Left lung (tissue), 10 donors: ENCODE results near the gene DIPK1C. TPM values are rescaled to one million over a fixed set of nuclear protein-coding genes. Genes with fewer than 3 reads are reported as not detected.
A peak's percentile ranks its signal among the peaks of the same experiment; 100 is the strongest.

Experiments used
- ATAC-seq: fragments of 200-7000 bp; cut with Tn5 transposase; one replicate; pipeline ENCODE4 v1.9.1; 2020; ENCODE audit warnings: moderate library complexity
- DNase-seq, 4 donors: peaks; one replicate each; pipeline ENCODE4 v3.0.0-alpha.2; 2013 to 2020
- H3K27ac ChIP-seq, 2 donors: fragments of 200-600 bp; sonication (generic) in 1 of 2; one replicate each; pipeline versions ENCODE4 v1.5.0 to v1.8.0; 2020 to 2021
- H3K27me3 ChIP-seq, 2 donors: fragments of 200-600 bp; sonication (generic) in 1 of 2; one replicate each; pipeline versions ENCODE4 v1.5.0 to v1.8.0; 2020 to 2021
- H3K36me3 ChIP-seq, 2 donors: fragments of 200-600 bp; sonication (generic) in 1 of 2; one replicate each; pipeline versions ENCODE4 v1.5.0 to v1.8.0; 2020 to 2021
- H3K4me1 ChIP-seq, 2 donors: fragments of 200-600 bp; one replicate each; pipeline ENCODE4 v1.8.0; 2021
- H3K4me3 ChIP-seq, 2 donors: fragments of 200-600 bp; sonication (generic) in 1 of 2; one replicate each; pipeline versions ENCODE4 v1.5.0 to v1.8.0; 2020 to 2021; ENCODE audit warnings: mild to moderate bottlenecking in 1 of 2
- H3K9me3 ChIP-seq, 2 donors: fragments of 200-600 bp; sonication (generic) in 1 of 2; one replicate each; pipeline versions ENCODE4 v1.5.0 to v1.8.0; 2020 to 2021
- CTCF ChIP-seq, 2 donors: fragments of 200-600 bp; sonication (generic) in 1 of 2; IDR thresholded peaks; one replicate each; pipeline versions ENCODE4 v1.5.0 to v1.8.0; 2021; ENCODE audit warnings: antibody characterized with exemption in 2 of 2
- intact Hi-C, 2 donors: fragments of 100-400 bp; cut with DNase I; formaldehyde crosslinking; loops; one replicate each; pipeline versions ENCODE4 v1.11.2 to v1.14.2; 2022
- polyA plus RNA-seq, 6 donors: library from polyadenylated mRNA; unstranded; fragments of 120-200 nt; gene quantifications; one replicate each; pipeline ENCODE4 v1.2.1, GENCODE V29; 2013; ENCODE audit not compliant: insufficient read length in 6 of 6
- total RNA-seq, 2 donors: library from RNA; stranded (reverse); fragmentation: NEBNext Ultra II Directional; extraction: Animal tissue kit (Norgen Biotek cat#: 25700); gene quantifications; one replicate each; pipeline ENCODE4 v1.2.1, GENCODE V29; 2021
- donor health status: DM: no; HTN: yes; CAD: no.
- donor health status: DM: no; HTN: no; CAD: no.

Gene DIPK1C
- total and polyA plus RNA-seq, 8 donors: 0.09 to 0.31 (median 0.21) TPM; not detected in 3

- ATAC-seq (no peak), DNase-seq (no peak)
- Histone ChIP-seq H3K36me3 (no peaks in the 10 kb centered on the region), H3K4me1 (peaks cover 0 to 7% of the 10 kb centered on the region in 2 donors), H3K4me3 (no peak overlapping the region), H3K27me3 (peaks cover 0 to 4% of the 10 kb centered on the region in 2 donors), H3K9me3 (no peaks in the 10 kb centered on the region), H3K27ac (no peak overlapping the region)
- TF ChIP-seq CTCF (IDR thresholded peaks at IDR 0.05): no peak
- intact Hi-C loops: no loop called here
Observed at GRCh38 chr18:74488354-74488753, 31.2 kb upstream of the DIPK1C start.

GRCh38 chr18:74486119-74486849 is 29.2 kb upstream of the DIPK1C start:
- Histone ChIP-seq H3K4me3 (no peak overlapping the region), H3K27ac (no peak overlapping the region), H3K27me3 (peaks cover 0 to 4% of the 10 kb centered on the region in 2 donors), H3K9me3 (no peaks in the 10 kb centered on the region), H3K36me3 (no peaks in the 10 kb centered on the region), H3K4me1 (peaks cover 0 to 7% of the 10 kb centered on the region in 2 donors)
- TF ChIP-seq CTCF (IDR thresholded peaks at IDR 0.05): no peak
- ATAC-seq (no peak), DNase-seq (no peak)
- intact Hi-C loops: no loop called here

- H3K27ac ChIP-seq: no peak overlapping the region
- intact Hi-C loops: no loop called here
- no peak for ATAC-seq
- no peak for TF ChIP-seq CTCF (IDR thresholded peaks at IDR 0.05)
- H3K9me3 ChIP-seq: no peaks in the 10 kb centered on the region
- no peak for DNase-seq
- no peak overlapping the region for H3K4me3 ChIP-seq
- no peaks in the 10 kb centered on the region for H3K36me3 ChIP-seq
- H3K4me1 ChIP-seq: peaks cover 7 to 24% of the 10 kb centered on the region in 2 donors
- H3K27me3 ChIP-seq: no peaks in the 10 kb centered on the region
Observed at GRCh38 chr18:74482697-74483096, 25.6 kb upstream of the DIPK1C start.

GRCh38 chr18:74480149-74480651 is 23.1 kb upstream of the DIPK1C start:
- Histone ChIP-seq H3K4me3 (no peak overlapping the region), H3K27ac (no peak overlapping the region), H3K4me1 (peaks cover 0 to 24% of the 10 kb centered on the region in 2 donors), H3K36me3 (no peaks in the 10 kb centered on the region), H3K9me3 (no peaks in the 10 kb centered on the region), H3K27me3 (no peaks in the 10 kb centered on the region)
- ATAC-seq: peak; percentile 13
- intact Hi-C loops: no loop called here
- no peak for DNase-seq
- no peak for TF ChIP-seq CTCF (IDR thresholded peaks at IDR 0.05)

- no peaks in the 10 kb centered on the region for H3K36me3 ChIP-seq
- H3K27me3 ChIP-seq: no peaks in the 10 kb centered on the region
- no peak for DNase-seq
- no peaks in the 10 kb centered on the region for H3K9me3 ChIP-seq
- TF ChIP-seq CTCF (IDR thresholded peaks at IDR 0.05): no peak
- ATAC-seq: peak; percentile 48
- intact Hi-C loops: no loop called here
- peaks cover 0 to 24% of the 10 kb centered on the region in 2 donors for H3K4me1 ChIP-seq
- peak overlapping the region in 1 of 2 donors; percentile 50 for H3K27ac ChIP-seq
- H3K4me3 ChIP-seq: no peak overlapping the region
Observed at GRCh38 chr18:74479486-74480148, 22.5 kb upstream of the DIPK1C start.
